Epidermal melanocyte (primary cell): Measurements from ENCODE around the gene TTC21A.
"Not testable (repeated sequence)": the region's sequence is repeated elsewhere in the genome, so short reads cannot be mapped to it uniquely, and the experiment has no call there.

Source experiments
- DNase-seq: peaks from one replicate; pipeline ENCODE4 v3.0.0; 2011; ENCODE audit warnings: low spot score; ENCODE audit not compliant: insufficient read length

TTC21A gene, protein sequence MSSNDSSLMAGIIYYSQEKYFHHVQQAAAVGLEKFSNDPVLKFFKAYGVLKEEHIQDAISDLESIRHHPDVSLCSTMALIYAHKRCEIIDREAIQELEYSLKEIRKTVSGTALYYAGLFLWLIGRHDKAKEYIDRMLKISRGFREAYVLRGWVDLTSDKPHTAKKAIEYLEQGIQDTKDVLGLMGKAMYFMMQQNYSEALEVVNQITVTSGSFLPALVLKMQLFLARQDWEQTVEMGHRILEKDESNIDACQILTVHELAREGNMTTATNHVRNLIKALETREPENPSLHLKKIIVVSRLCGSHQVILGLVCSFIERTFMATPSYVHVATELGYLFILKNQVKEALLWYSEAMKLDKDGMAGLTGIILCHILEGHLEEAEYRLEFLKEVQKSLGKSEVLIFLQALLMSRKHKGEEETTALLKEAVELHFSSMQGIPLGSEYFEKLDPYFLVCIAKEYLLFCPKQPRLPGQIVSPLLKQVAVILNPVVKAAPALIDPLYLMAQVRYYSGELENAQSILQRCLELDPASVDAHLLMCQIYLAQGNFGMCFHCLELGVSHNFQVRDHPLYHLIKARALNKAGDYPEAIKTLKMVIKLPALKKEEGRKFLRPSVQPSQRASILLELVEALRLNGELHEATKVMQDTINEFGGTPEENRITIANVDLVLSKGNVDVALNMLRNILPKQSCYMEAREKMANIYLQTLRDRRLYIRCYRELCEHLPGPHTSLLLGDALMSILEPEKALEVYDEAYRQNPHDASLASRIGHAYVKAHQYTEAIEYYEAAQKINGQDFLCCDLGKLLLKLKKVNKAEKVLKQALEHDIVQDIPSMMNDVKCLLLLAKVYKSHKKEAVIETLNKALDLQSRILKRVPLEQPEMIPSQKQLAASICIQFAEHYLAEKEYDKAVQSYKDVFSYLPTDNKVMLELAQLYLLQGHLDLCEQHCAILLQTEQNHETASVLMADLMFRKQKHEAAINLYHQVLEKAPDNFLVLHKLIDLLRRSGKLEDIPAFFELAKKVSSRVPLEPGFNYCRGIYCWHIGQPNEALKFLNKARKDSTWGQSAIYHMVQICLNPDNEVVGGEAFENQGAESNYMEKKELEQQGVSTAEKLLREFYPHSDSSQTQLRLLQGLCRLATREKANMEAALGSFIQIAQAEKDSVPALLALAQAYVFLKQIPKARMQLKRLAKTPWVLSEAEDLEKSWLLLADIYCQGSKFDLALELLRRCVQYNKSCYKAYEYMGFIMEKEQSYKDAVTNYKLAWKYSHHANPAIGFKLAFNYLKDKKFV (N-terminal part only)

DNA sequence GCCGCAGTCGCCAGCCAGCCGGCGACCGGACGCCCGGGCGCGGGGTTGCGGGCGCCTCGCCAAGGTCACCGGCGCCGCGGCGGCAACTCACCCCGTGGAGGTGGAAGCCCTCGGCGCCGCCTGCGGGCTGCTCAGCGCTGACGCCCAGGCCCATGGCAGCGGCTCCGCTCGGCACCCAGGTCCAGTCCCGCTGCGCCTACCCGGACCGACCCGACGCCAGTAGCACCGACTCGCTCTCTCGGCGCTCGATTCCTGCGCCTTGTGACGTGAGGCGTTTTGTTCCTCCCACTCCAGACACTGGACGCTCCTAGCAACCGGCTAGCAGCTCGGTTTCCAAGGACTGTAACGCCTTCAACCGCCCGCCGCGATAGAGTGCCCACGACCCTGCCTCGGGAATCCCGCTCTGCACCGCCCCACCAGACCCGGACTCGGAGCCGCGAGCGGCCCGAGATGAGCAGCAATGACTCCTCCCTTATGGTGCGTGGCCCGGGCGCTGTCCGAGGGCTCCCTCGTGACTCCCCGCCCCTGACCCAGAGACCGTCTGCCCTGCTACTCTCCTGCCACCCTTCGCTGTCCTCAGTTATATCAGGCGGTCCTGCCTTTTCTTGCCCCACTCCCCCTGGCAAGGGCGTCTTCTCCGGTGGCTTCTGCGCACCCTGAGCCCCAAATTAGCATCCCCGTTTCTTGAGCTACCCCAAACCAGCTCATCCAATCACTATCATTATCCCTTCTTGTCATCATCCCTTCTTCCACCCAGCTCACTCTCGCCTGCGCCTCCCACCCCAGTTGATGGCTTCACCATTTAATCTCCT is at the start of gene TTC21A, which contains the start of gene GORASP1:
TSS of gene TTC21A (plus strand) at position 293 of the 812 bp plus-strand sequence. CDS start at position 451, 158 bp downstream.
TSS of gene GORASP1 (minus strand) at position 240 of the 812 bp plus-strand sequence. CDS start at position 154, 86 bp downstream.
- DNase-seq: peak; percentile 91

DNA sequence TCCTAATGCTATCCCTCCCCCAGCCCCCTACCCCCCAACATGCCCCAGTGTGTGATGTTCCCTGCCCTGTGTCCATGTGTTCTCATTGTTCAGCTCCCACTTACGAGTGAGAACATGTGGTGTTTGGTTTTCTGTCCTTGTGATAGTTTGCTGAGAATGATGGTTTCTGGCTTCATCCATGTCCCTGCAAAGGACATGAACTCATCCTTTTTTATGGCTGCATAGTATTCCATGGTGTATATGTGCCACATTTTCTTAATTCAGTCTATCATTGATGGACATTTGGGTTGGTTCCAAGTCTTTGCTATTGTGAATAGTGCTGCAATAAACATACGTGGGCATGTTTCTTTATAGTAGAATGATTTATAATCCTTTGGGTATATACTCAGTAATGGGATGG is 46.3 kb upstream of the TTC21A start:
- DNase-seq: not testable (repeated sequence)

DNA sequence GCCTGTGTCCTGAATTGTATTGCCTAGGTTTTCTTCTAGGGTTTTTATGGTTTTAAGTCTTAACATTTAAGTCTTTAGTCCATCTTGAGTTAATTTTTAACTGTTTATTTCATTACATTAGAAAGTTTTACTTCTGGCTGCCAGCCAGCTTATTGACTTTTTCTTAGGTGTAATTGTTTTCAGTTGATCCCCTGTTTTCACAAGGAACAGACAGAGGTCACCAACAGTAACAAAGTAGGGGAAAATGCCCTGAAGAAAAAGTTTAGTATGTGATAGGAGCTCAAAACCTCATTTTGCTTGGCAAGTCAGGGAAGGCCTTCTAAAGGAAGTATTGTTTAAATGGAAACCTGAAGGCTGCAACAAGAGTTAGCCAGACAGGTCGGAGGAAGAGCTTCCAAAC is 45.3 kb upstream of the TTC21A start:
- DNase-seq: no peak

DNA sequence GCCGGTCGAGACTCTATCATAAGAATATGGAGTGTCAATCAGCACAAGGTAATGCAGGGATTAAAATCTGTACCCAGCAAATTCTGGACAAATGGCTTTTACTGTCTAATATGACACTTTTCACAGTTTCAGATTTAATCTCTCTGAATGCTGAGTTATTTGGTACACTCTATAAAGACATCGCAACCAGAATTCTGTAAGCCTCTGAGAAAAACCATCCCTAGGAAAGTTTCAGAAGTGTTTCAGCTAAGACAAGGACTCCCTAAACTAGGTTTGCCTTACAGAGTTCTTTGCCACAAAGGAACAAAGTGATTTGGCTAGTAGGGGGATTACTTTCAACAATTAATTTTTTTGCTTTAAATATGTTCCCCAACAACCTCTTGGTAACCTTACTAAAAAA is 44.3 kb upstream of the TTC21A start:
- no peak for DNase-seq

DNA sequence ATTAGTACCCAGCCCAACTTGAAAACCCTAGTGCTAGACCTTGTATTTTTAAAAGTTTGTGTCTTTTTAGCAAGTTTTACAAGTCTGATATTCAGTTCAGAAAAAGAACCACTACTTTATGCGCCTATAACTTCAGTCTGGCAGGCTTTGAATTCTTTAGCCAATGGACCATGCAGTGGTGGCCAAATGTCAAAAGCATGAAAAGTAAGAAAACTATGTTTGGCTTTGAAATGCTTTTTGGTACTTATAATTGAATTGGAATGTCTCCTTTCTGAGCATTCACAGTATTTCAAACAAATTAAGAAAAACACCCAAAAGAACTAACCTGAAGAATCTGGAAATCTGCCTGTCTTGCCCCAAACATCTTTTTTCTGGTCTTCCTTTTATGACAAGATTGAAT is 42.8 kb upstream of the TTC21A start:
- DNase-seq: no peak

DNA sequence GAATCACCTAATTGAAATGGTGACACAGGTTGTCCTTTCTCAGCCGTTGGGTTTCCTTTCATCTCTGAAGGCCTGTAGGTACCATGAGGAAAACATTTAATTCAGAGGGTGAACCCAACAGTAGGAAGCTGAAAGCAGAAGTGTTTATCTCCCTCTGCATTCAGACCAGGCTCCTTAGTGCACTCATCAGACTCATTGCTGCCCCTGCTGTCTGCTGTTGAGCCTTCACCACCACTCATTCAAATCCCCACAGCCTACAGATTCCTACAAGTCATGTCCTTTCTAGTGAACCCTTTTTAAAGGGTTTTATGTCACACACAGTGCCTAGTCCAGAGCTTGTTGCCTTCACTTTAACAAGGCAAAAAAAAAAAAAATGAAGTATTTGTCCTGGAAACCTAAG is 42.3 kb upstream of the TTC21A start:
- DNase-seq: no peak

DNA sequence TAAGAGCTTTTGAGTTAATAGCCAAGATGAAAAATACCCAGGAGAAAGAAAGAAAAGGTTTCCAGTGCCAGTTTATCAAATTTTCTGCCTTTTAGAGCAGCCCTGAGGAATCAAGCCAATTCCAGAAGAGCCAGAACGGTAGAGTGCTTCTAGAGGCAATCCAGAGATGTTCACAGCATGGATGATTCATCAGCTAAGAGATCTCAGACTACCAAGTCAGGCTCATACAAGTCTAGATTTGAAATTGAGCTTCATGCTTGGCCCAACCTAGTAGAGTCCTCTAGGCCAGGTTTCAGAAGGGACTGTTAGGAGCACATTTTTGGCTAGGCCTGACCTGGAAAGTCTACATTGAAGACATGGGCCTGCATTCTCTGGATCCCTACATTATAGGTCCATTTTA is 40.2 kb upstream of the TTC21A start:
- DNase-seq: no peak

DNA sequence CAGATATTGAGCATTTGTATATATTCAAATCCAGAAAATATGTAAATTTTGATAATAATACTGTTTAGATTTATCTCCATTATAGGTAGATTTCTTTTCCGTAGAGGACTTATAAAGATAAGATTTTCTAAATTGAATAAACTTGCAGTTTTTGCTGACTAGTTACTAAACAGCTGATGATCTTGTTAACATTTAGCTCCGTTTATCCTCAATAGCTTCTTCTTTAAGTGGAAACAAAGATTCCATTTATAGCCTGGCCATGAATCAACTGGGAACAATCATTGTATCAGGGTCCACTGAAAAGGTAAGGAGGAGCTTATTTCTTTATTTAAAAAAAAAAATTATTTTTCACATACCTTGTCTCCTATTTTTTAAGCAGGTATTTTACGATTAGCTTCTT is 38.9 kb upstream of the TTC21A start:
- no peak for DNase-seq

DNA sequence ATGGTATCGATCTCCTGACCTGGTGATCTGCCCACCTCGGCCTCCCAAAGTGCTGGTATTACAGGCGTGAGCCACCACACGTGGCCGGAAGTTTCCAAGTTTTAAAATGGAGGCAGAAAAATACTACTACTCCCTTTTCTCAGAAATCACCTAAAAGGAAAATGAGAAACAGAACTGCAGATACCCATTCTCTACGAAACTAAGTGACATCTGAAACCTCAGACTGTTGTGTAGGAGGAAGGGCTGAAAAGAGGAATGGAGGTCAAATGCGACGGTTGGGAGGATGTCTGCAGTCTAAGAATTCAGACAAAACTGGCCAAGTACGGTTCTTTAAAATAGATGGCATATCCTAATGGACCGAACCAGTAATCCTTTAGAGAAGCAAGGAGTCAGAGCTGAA is 31.6 kb upstream of the TTC21A start:
- no peak for DNase-seq

DNA sequence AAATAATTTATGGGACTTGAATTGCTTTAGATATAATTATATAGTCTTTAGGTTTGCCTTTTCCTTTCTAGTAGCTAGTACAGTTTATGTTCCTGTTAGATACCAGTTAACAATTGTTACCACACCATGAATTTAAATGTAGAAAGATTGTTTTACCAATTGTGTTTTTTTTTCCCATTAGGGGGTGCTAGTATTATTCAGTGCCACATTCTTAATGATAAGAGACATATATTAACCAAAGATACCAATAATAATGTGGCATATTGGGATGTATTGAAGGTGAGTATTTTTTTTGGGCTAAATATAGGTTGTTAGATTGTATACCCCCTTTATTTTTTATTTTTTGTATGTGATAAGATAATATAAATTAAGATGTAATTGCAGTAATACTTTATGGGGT is 27.9 kb upstream of the TTC21A start:
- no peak for DNase-seq

DNA sequence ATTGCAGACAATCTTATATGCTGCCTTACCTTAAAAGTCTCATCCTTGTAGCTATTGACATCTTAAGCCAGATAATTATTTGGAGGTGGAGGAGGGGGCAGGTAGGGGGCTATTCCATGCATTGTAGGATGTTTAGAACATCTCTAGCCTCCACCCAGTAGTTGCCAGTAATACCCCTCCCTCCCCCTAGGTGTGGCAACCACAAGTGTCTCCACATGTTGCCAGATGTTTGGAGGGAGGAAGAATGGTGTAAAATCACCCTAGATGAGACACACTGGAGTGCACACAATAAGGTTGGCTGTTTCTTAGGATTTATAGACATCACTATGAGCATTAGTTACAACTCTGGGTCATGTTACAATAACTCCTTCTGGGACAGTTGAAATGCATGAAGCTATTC is 27.5 kb upstream of the TTC21A start:
- no peak for DNase-seq

DNA sequence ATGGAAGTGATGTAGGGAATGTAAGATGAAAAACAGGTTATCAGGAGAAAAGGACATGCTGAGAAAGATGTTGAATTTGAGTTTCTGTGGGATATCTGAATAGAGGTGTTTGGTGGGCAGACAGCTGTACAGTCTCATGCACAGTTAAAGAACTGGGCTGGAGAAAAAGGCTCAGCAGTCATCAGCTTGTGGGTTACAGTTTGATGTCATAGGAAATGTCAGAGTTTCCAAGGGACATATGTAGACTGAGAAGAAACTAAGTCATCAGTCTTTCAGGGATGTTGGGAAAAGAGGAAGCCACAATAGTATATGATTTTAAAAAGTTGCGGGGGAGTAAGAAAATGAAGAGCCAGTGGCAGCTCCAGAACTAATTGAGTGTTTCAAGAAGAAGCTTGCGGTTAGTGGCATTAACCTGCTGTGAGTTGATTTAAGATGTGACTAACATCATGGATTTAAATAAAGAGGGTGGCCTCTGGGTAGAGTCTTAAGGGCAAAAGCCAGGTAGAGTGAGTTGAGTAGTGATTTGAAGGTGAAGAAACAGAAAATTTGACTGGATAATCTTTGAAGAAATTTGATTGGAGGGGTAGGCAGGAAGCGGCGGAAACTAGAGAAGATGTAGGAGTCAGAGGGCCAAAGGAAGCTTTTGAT is 24.7 kb upstream of the TTC21A start:
- DNase-seq: no peak

DNA sequence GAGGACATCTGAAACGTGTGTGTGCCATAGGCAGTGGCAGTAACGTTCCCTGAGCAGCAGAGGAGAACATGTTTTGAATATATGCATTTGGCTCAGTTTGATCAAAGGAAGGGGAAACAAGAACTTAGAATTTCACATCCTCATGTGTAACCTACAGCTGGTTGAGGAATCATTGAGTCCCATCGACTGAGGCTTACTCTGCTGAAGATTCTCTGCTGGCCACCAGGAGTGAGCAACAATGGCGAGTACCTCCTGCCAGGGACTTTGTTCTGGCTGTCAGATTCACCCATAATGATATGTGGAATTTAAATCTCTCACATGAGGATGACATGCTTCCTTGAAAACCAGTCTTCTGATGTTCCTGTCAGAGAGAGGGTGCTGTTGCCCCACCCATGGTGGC is 21.3 kb upstream of the TTC21A start:
- no peak for DNase-seq

DNA sequence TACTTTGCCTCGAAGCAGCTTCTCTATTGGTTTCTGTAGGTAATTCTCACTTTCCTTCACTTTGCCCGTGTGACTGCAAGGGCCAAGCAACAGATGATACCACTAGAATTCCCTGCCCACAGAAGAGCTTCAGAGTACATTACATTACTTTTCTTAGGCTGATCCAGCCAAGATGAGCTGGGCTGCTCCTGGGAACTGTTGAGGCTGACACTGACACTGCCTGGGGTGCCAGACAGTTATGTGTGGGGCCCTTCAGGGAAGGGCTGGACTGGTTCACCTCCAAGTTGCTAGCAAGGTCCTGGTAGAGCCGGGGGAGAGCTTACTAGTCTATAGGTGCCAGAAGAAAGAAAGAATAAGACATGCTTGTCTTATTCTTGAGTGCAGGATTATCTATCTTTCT is 19.0 kb upstream of the TTC21A start:
- DNase-seq: no peak

DNA sequence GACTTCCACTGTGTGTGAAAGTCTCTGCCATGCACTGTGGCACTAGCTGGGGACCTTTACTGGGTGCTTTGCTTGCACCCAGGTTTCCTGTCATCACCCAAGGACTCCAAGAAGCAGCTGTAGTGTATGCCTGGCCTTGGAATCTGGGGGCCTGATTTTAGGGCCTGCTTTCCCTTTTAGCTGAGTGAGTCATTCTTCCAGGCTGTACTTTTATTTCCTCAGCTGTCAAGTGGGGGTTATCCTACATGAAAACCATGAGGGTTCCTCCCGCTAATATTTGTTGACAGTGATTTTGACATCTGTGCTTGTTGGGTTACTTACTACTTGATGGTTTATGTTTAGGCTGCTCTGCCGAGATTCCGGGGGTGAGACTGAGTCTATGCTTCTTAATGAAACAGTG is 18.6 kb upstream of the TTC21A start:
- no peak for DNase-seq

DNA sequence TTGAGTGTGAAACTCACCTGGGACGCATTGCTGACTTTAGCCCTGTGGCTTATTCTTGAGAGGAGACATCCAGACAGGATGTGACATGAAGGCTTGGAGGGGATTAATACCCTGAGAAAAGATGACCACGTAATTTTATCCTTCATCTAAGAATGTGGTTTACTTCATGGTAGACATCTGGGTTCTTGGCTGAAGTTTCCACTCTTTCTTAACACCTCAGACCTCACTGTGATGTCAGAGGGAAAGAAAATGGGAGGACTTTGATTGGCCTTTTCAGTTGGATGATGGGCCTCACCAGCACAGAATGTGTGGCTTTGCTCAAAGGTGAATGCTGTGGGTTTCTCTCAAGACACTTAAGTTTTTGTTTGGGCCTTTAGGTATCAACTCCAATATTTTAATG is 16.6 kb upstream of the TTC21A start:
- DNase-seq: no peak

DNA sequence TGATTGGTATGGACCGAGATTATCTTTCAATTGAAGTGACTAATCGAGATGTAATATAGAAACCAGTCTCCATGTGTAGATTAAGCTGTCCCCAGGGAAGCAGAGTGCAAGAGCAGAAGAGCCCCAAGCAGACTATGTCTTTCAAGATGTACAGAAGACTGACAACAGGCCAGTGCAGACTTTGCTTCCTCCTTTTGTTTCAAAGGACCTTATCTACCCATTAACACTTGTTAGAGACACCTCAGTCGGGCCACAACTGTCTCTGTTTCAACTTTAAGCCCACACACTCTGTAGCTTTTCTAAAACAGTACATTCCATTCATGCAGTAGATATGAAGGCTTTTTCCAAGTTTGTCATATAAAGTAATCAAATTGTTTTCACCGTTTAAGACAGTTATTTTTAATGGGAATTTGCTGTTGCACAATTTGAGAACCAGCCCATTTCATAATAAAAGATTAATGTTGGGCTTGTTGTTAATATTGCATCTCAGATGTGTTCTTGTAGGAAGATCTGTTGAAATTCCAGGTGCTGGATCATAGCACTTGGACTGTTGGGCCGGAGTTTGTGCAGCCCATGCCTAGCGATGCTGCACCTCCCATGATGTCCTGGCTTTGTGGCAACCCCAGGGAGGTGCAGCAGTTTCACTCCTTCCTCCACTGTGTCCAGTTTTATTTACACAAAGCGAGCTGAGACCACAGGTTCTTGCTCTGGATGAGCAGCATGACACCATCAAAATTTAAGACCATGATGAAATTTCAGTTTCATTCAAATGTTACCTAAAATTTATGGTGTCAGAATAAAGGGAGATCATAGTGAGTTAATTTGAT is 12.4 kb upstream of the TTC21A start:
- no peak for DNase-seq

DNA sequence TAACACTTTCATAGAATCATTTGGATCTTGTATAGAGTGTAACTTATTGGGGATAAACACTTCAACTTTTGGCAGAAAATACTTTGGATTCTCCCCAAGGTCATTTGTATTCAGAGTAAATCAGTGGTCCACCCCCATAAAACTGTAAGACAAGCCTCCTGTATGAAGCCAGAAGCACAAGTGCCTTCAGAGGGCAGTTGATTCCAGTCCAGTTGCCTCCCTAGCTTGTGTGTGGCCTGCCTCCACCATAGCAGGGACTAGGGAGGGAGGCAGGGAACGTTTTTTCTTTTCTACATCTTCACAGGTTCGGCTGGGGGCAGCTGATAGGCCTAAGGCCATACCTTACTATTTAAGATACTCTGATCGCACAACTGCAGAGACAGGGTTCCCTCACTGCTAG is 11.7 kb upstream of the TTC21A start:
- DNase-seq: no peak

DNA sequence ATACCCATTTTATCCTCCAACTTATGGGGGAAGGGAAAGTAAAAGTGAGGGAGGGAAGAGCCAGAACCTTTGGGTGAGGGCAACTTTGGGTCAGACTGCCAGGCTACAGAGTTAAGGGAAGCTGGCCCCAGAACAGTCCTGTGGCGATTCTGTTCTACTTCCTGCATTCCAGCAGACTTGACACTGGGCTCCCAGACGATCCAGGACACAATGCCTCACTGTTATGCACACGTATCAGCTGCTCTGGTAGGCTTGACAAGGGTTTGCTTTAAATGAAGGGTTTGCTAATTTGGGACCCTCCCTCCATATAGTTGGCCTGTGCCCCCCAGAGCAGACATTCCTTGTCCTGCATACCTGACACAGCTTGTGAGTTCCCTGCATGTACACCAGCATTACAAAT is 10.7 kb upstream of the TTC21A start:
- peak; percentile 86 for DNase-seq
